B cell (primary cell): ENCODE data around the gene CD34.

ENCODE experiments used
- EZH2 ChIP-seq: IDR thresholded peaks from 2 replicates; pipeline ENCODE4 v1.6.1; 2012; ENCODE audit warnings: borderline replicate concordance, low read depth, mild to moderate bottlenecking, moderate library complexity, low read length; ENCODE audit not compliant: insufficient read depth, poor library complexity, severe bottlenecking
- TF ChIP-seq, protein P1 (sequence below): fragments of 200-600 bp; IDR thresholded peaks from one replicate; pipeline ENCODE4 v1.8.0; 2022; ENCODE audit warnings: antibody characterized with exemption, mild to moderate bottlenecking

DNA sequence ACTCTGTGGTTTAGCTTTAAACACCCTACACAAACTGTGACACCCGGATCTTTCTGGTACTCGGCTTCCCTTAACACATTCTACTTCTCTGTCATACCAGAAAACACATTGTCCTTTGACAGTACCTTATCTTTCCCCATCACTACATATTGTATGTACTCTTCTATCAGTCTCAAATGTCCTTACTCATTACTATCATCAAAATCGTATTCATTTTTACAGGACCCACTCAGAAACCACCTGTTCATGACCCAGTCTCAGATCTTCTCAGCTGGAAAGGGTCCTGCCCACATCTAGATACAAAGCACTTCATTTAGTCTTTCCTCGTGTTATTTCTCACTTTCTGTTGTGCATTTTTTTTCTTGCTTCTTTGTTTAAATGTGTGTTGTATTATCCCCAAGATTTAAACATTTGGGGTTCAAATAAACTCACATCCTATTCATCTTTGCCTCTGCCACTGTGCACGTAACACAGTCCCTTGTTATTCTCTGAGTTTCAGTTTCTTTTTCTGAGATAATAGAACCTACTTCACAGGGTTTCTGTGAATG, 27.7 kb downstream of the CD34 start:
- no peak for TF ChIP-seq EZH2
- TF ChIP-seq, protein P1, sequence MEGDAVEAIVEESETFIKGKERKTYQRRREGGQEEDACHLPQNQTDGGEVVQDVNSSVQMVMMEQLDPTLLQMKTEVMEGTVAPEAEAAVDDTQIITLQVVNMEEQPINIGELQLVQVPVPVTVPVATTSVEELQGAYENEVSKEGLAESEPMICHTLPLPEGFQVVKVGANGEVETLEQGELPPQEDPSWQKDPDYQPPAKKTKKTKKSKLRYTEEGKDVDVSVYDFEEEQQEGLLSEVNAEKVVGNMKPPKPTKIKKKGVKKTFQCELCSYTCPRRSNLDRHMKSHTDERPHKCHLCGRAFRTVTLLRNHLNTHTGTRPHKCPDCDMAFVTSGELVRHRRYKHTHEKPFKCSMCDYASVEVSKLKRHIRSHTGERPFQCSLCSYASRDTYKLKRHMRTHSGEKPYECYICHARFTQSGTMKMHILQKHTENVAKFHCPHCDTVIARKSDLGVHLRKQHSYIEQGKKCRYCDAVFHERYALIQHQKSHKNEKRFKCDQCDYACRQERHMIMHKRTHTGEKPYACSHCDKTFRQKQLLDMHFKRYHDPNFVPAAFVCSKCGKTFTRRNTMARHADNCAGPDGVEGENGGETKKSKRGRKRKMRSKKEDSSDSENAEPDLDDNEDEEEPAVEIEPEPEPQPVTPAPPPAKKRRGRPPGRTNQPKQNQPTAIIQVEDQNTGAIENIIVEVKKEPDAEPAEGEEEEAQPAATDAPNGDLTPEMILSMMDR: no peak
